Vagina (tissue), 2 donors: ENCODE results near the gene MYO9A.

Source experiments
- POLR2A ChIP-seq, 2 donors: fragments of 450-650 bp; IDR thresholded peaks; one replicate each; pipeline ENCODE4 v1.6.1; 2017; ENCODE audit warnings: antibody characterized with exemption in 2 of 2, mild to moderate bottlenecking in 2 of 2, moderate library complexity in 2 of 2
- TF ChIP-seq, protein P1 (sequence below), 3 experiments: fragments of 450-650 bp in 2 of 3; fragments of 200-600 bp in 1 of 3; sonication (generic) in 1 of 3; IDR thresholded peaks; one replicate each; pipeline ENCODE4 v1.5.1; 2017 to 2019; ENCODE audit warnings: antibody characterized with exemption in 3 of 3, mild to moderate bottlenecking in 2 of 3, moderate library complexity in 2 of 3

DNA sequence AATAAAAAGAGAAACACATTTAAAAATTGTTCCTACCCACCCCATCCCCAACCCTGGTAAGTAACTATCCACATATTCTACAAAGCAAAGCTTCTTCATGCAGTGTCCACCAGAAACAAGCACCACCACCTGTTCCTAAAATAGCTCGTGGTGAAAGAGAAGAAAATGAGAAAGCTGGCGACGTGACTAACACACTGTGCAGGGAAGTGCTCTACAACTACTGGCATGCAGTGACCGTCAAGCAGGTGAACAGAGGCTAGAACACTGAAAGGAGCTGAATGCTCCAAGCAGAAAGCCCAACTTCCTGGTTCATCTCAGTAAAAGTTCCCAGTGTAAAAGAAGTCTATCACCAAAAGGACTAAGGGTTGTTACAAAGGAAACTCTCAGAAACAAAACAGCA lies 226.9 kb downstream of the MYO9A start:
- TF ChIP-seq POLR2A (IDR thresholded peaks at IDR 0.05), result no peak
- TF ChIP-seq, protein P1, sequence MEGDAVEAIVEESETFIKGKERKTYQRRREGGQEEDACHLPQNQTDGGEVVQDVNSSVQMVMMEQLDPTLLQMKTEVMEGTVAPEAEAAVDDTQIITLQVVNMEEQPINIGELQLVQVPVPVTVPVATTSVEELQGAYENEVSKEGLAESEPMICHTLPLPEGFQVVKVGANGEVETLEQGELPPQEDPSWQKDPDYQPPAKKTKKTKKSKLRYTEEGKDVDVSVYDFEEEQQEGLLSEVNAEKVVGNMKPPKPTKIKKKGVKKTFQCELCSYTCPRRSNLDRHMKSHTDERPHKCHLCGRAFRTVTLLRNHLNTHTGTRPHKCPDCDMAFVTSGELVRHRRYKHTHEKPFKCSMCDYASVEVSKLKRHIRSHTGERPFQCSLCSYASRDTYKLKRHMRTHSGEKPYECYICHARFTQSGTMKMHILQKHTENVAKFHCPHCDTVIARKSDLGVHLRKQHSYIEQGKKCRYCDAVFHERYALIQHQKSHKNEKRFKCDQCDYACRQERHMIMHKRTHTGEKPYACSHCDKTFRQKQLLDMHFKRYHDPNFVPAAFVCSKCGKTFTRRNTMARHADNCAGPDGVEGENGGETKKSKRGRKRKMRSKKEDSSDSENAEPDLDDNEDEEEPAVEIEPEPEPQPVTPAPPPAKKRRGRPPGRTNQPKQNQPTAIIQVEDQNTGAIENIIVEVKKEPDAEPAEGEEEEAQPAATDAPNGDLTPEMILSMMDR (IDR thresholded peaks at IDR 0.05), result no peak
